C1 segment of cervical spinal cord (tissue), 14 donors: ENCODE results near the gene TMEM208.
A peak's percentile ranks its signal among the peaks of the same experiment; 100 is the strongest.

ENCODE experiments used
- DNase-seq, 14 donors: peaks; one replicate each; lab custom pipeline; 2025; lab: John Stamatoyannopoulos, UW

TMEM208 gene

GRCh38 chr16:67277294-67277998, 50.5 kb downstream of the TMEM208 start:
- peak in 1 of 14 donors; percentile 51 for DNase-seq

DNA sequence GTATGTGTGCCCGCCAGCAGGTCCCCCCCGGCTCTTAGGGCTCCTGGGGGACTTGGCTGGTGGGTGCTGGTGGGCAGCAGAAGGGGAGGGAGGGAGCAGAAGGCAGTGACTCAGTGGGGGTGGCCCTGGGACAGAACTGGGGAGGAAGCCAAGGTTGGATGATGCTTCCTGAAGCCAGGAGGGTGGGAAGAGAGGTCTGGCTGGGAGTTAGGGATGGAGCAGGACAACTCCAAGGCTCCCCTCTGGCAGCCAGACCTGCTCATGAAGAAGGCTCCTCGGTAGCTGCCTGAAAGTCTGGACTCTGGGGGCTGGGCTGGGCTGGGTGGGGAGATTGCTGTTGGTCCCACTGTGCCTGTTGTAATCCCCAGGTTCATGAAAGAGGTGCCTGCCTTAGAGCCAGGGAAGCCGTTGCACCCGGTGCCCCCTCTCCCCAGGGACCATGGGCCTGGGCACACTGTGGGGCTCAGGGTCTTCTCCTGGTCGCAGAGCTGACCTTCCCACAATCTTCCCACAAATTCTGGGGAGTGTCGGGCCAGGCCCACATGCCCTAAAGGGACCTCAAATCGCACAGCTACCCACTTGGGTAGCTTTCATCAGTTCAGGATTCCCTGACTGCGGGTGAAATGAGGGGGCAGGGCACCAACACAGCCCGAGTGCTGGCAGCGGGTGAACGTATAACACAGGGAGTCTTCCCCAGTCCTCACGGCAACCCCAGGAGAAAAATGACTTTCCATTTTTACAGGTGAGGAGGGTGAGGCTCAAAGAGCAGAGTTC, 51.3 kb downstream of the TMEM208 start:
- no peak for DNase-seq
